Stomach (tissue), 9 donors: ENCODE results near the gene HSD17B4. TPM values are rescaled to one million over a fixed set of nuclear protein-coding genes. Genes with fewer than 3 reads are reported as not detected.
"Not testable (repeated sequence)": the region's sequence is repeated elsewhere in the genome, so short reads cannot be mapped to it uniquely, and the experiment has no call there.

Experiments
- DNase-seq, 2 donors: peaks; one replicate each; pipeline versions ENCODE4 v3.0.0 to v3.0.0-alpha.2; 2013 to 2019
- H3K27ac ChIP-seq, 5 donors: fragments of 200-600 bp in 4 of 5; sonication (generic) in 4 of 5; one replicate each; pipeline ENCODE4 v1.5.1; 2013 to 2019; ENCODE audit warnings: mild to moderate bottlenecking in 1 of 5, moderate library complexity in 1 of 5
- H3K27me3 ChIP-seq, 3 donors: fragments of 200-600 bp; sonication (generic); one replicate each; pipeline ENCODE4 v1.5.1; 2017 to 2019; ENCODE audit warnings: mixed run types in 1 of 3
- H3K36me3 ChIP-seq, 4 donors: fragments of 200-600 bp; sonication (generic); 1 replicate in 3 of 4; 2 replicates in 1 of 4; pipeline ENCODE4 v1.5.1; 2016 to 2019
- H3K4me1 ChIP-seq, 4 donors: fragments of 200-600 bp; sonication (generic); one replicate each; pipeline ENCODE4 v1.5.1; 2016 to 2019
- H3K4me3 ChIP-seq, 4 donors: fragments of 200-600 bp; sonication (generic) in 3 of 4; one replicate each; pipeline ENCODE4 v1.5.1; 2016 to 2019; ENCODE audit warnings: mild to moderate bottlenecking in 1 of 4
- H3K9me3 ChIP-seq, 4 donors: fragments of 200-600 bp; sonication (generic); one replicate each; pipeline ENCODE4 v1.5.1; 2016 to 2019
- CTCF ChIP-seq, 7 experiments: fragments of 450-650 bp in 4 of 7; fragments of 200-600 bp in 3 of 7; sonication (generic) in 3 of 7; IDR thresholded peaks; one replicate each; pipeline ENCODE4 v1.5.1; 2016 to 2019; ENCODE audit warnings: antibody characterized with exemption in 7 of 7, control low read depth in 2 of 7, mild to moderate bottlenecking in 1 of 7
- EP300 ChIP-seq: sonication (generic); formaldehyde crosslinking; IDR thresholded peaks from one replicate; pipeline ENCODE4 v1.6.1; 2017; ENCODE audit warnings: antibody characterized with exemption
- POLR2A ChIP-seq, 4 donors: fragments of 450-650 bp; IDR thresholded peaks; one replicate each; pipeline ENCODE4 v1.6.1; 2016; ENCODE audit warnings: antibody characterized with exemption in 4 of 4, control low read depth in 2 of 4, mild to moderate bottlenecking in 1 of 4, moderate library complexity in 1 of 4
- POLR2AphosphoS5 ChIP-seq, 3 donors: sonication (generic); formaldehyde crosslinking; IDR thresholded peaks; one replicate each; pipeline ENCODE4 v1.6.1; 2016; ENCODE audit warnings: antibody characterized with exemption in 3 of 3
- WGBS, 5 donors: extraction: QIAGEN DNeasy Blood & Tissue Kit in 3 of 5; methylation state at CpG; one replicate each; pipeline versions ENCODE4 v1.1.5 to v1.1.7; 2013 to 2018; 5-methylcytosine and 5-hydroxymethylcytosine counted together
- intact Hi-C: fragments of 100-400 bp; cut with DNase I; formaldehyde crosslinking; loops from one replicate; pipeline ENCODE4 v1.15.1; 2023; ENCODE audit warnings: low total_unique reads
- polyA plus RNA-seq, 3 donors: library from polyadenylated mRNA; stranded (reverse); fragments of 200-250 nt; gene quantifications; one replicate each; pipeline ENCODE4 v1.2.3, GENCODE V29; 2013
- total RNA-seq, 5 donors: library from RNA; depleted of rRNA; stranded (reverse); fragments of >200 nt; gene quantifications; one replicate each; pipeline versions ENCODE4 v1.1.0 to v1.2.3, GENCODE V29; 2014 to 2016
- donor health status: healthy with polysubstance abuse.
- donor health status: Bipolar disorder and iron deficiency.
- donor health status: healthy.

The HSD17B4 gene
- total and polyA plus RNA-seq, 8 donors: 64.3 to 274 (median 172) TPM

DNA sequence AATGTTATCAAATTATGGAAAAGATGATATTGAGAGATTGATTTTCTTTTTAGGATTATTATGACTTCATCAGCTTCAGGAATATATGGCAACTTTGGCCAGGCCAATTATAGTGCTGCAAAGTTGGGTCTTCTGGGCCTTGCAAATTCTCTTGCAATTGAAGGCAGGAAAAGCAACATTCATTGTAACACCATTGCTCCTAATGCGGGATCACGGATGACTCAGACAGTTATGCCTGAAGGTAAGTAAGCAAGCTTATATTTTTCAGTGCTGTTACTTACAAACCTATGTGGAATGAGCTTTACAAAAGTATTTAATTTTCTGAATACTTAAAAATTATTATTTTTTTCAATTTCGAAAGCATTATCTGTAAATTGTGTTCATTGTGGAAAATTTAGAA is 26.5 kb downstream of the HSD17B4 start:
- Histone ChIP-seq H3K4me1 (peaks cover 0 to 10% (median 2%) of the 10 kb centered on the region in 4 donors), H3K36me3 (peaks cover 20 to 93% (median 77%) of the 10 kb centered on the region in 4 donors), H3K9me3 (no peaks in the 10 kb centered on the region), H3K4me3 (no peak overlapping the region), H3K27me3 (no peaks in the 10 kb centered on the region), H3K27ac (no peak overlapping the region)
- WGBS, 5 donors: 96 to 100% (median 97%) methylated on average over 3 of the region's 3 CpGs
- intact Hi-C loops: no loop called here
- TF ChIP-seq CTCF (IDR thresholded peaks at IDR 0.05): no peak
- no peak for TF ChIP-seq POLR2AphosphoS5 (IDR thresholded peaks at IDR 0.05)
- TF ChIP-seq EP300: no peak
- TF ChIP-seq POLR2A (IDR thresholded peaks at IDR 0.05): no peak
- no peak for DNase-seq

- H3K4me3 ChIP-seq, intact Hi-C loops, H3K9me3 ChIP-seq, H3K27me3 ChIP-seq, DNase-seq, H3K27ac ChIP-seq: not testable (repeated sequence)
- H3K4me1 ChIP-seq: peaks cover 0 to 10% (median 2%) of the 10 kb centered on the region in 4 donors
- 78 to 83% (median 81%) methylated on average over 9 to 10 of the region's 10 CpGs for WGBS, 5 donors
- peaks cover 20 to 94% (median 76%) of the 10 kb centered on the region in 4 donors for H3K36me3 ChIP-seq
Observed at GRCh38 chr5:119480629-119481028, 28.3 kb downstream of the HSD17B4 start.

DNA sequence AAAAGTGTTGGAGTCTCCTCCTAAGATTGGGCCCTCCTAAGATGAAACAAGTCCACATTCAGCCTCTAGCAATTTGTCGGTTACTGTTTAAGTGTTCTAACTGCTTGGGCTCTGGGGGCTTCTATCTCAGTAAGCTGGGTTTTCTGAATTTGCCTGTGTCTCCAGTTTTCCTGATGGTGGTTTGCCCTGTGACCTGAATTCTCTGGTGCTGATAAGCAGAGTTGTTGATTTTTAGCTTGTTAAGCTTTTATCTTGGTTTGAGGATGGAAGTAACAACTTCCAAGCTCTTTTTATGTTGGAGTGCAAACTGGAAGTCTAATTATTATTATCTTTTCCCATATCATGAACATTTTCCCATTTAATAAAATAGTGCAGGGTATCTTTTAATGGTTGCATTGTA is 30.9 kb downstream of the HSD17B4 start:
- DNase-seq: no peak
- Histone ChIP-seq H3K36me3 (peaks cover under 1 to 91% (median 74%) of the 10 kb centered on the region in 4 donors), H3K4me1 (peaks cover 0 to 10% (median 2%) of the 10 kb centered on the region in 4 donors), H3K27ac (no peak overlapping the region), H3K9me3 (no peaks in the 10 kb centered on the region), H3K27me3 (no peaks in the 10 kb centered on the region), H3K4me3 (no peak overlapping the region)
- 59 to 92% (median 67%) methylated on average over 1 of the region's 1 CpG for WGBS, 5 donors
- no peak for TF ChIP-seq POLR2AphosphoS5 (IDR thresholded peaks at IDR 0.05)
- no peak for TF ChIP-seq CTCF (IDR thresholded peaks at IDR 0.05)
- TF ChIP-seq EP300: no peak
- no peak for TF ChIP-seq POLR2A (IDR thresholded peaks at IDR 0.05)
- intact Hi-C loops: no loop called here

GRCh38 chr5:119484884-119485283 is 32.6 kb downstream of the HSD17B4 start:
- H3K27ac ChIP-seq: no peak overlapping the region
- H3K27me3 ChIP-seq: no peaks in the 10 kb centered on the region
- H3K4me1 ChIP-seq: peaks cover 0 to 10% (median 2%) of the 10 kb centered on the region in 4 donors
- intact Hi-C loops: no loop called here
- H3K9me3 ChIP-seq: no peaks in the 10 kb centered on the region
- 94 to 97% (median 97%) methylated on average over 4 of the region's 4 CpGs for WGBS, 5 donors
- peaks cover 0 to 91% (median 72%) of the 10 kb centered on the region in 4 donors for H3K36me3 ChIP-seq
- H3K4me3 ChIP-seq: no peak overlapping the region
- TF ChIP-seq POLR2A (IDR thresholded peaks at IDR 0.05) (no peak), EP300 (no peak), CTCF (IDR thresholded peaks at IDR 0.05) (no peak), POLR2AphosphoS5 (IDR thresholded peaks at IDR 0.05) (no peak)
- DNase-seq: no peak

- WGBS, 5 donors: 77 to 86% (median 78%) methylated on average over 2 of the region's 2 CpGs
- intact Hi-C loops: no loop called here
- no peak for TF ChIP-seq CTCF (IDR thresholded peaks at IDR 0.05)
- TF ChIP-seq POLR2A (IDR thresholded peaks at IDR 0.05): no peak
- no peak for TF ChIP-seq POLR2AphosphoS5 (IDR thresholded peaks at IDR 0.05)
- TF ChIP-seq EP300: no peak
Observed at GRCh38 chr5:119501671-119502179, 49.4 kb downstream of the HSD17B4 start.

GRCh38 chr5:119503939-119504338 is 51.6 kb downstream of the HSD17B4 start:
- H3K4me3 ChIP-seq, H3K27me3 ChIP-seq, intact Hi-C loops, H3K27ac ChIP-seq, DNase-seq, H3K4me1 ChIP-seq: not testable (repeated sequence)
- H3K9me3 ChIP-seq: peaks cover 6 to 15% (median 11%) of the 10 kb centered on the region in 4 donors
- H3K36me3 ChIP-seq: peaks cover 20 to 80% (median 73%) of the 10 kb centered on the region in 4 donors
- WGBS, 5 donors: 82 to 99% (median 86%) methylated on average over 4 of the region's 4 CpGs

More at GRCh38 chr5:119501671-119502179, 49.4 kb downstream of the HSD17B4 start:
- Histone ChIP-seq H3K9me3 (peaks cover 6 to 15% (median 11%) of the 10 kb centered on the region in 4 donors), H3K27me3 (no peaks in the 10 kb centered on the region), H3K4me1 (no peaks in the 10 kb centered on the region), H3K36me3 (peaks cover 20 to 90% (median 73%) of the 10 kb centered on the region in 4 donors), H3K4me3 (no peak overlapping the region), H3K27ac (no peak overlapping the region)
- no peak for DNase-seq
